ENCODE measurements around the gene SLC2A10. TPM values are rescaled to one million over a fixed set of nuclear protein-coding genes. Genes with fewer than 3 reads are reported as not detected.

Gene SLC2A10
- total RNA-seq, 1 donor from 2014 or later = 19.4 TPM

DNA sequence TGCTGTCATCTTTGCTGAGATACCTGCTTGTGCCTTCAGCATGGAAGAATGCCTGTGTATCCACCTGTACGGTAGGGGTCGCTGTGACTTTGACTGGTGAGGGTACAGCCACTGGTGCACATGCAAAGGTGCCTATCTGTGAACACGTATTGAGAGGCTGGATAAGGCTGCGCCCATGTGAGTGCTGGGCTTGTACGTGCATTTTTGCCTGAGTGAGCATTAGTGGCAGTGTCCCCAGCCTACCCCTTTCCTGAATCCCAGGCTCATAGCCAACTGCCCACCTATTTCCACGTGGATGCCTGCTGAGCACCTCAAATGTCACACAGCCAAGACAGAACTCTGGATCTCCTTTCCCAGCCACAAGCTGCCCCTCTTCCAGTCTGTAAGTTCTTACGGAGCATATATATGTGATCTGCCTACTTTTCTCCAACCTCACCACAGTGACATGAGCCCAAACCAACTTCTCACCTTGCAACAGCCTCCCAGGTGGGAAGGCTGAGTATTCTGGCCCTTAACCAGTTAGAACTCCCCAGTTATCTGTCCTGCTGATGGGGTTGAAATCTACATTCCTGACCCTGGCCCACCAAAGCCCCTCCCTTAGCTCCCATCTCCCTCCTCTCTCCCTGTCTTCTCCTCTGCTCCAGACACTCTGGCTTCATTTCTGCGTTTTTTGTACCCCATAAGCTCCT is 1.1 kb upstream of the SLC2A10 start:
- Mint-ChIP-seq H3K36me3 (ENCODE audit: low read depth, unreplicated experiment) (peaks cover 7% of the 10 kb centered on the region), H3K4me3 (ENCODE audit: unreplicated experiment) (no peak overlapping the region), H3K4me1 (ENCODE audit: unreplicated experiment) (peaks cover 18% of the 10 kb centered on the region), H3K9me3 (ENCODE audit: unreplicated experiment) (no peaks in the 10 kb centered on the region), H3K27ac (ENCODE audit: unreplicated experiment) (no peak overlapping the region), H3K27me3 (ENCODE audit: unreplicated experiment) (peaks cover 3% of the 10 kb centered on the region)
- TF ChIP-seq, protein P1, sequence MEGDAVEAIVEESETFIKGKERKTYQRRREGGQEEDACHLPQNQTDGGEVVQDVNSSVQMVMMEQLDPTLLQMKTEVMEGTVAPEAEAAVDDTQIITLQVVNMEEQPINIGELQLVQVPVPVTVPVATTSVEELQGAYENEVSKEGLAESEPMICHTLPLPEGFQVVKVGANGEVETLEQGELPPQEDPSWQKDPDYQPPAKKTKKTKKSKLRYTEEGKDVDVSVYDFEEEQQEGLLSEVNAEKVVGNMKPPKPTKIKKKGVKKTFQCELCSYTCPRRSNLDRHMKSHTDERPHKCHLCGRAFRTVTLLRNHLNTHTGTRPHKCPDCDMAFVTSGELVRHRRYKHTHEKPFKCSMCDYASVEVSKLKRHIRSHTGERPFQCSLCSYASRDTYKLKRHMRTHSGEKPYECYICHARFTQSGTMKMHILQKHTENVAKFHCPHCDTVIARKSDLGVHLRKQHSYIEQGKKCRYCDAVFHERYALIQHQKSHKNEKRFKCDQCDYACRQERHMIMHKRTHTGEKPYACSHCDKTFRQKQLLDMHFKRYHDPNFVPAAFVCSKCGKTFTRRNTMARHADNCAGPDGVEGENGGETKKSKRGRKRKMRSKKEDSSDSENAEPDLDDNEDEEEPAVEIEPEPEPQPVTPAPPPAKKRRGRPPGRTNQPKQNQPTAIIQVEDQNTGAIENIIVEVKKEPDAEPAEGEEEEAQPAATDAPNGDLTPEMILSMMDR (IDR thresholded peaks at IDR 0.05; ENCODE audit: unreplicated experiment) = peak; percentile 29
- DNase-seq (ENCODE audit: low spot score) = no peak

DNA sequence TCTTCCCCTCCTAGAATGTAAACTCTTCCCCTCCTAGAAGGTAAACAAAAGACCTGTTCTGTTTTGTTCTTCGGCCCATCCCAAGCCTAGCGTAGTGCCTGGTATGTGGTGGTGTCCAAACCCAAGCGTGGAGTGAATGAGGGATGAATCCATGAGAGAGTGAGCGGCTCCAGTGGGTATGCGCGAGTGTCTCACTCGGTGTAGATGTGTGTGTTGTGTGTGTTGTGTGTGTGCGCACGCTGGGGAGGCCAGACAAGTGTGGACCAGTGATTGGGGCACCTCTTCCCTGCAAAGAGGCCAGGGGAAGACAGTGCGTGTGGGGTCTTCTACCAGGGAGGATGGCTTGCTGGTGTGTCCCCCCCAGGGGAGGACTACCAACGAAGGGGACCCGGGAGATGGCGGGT is 392 bp upstream of the SLC2A10 start:
- Mint-ChIP-seq H3K36me3 (ENCODE audit: low read depth, unreplicated experiment) (peaks cover 11% of the 10 kb centered on the region), H3K27me3 (ENCODE audit: unreplicated experiment) (peaks cover 5% of the 10 kb centered on the region), H3K4me1 (ENCODE audit: unreplicated experiment) (peaks cover 25% of the 10 kb centered on the region), H3K9me3 (ENCODE audit: unreplicated experiment) (no peaks in the 10 kb centered on the region), H3K4me3 (ENCODE audit: unreplicated experiment) (peak overlapping the region; percentile 80), H3K27ac (ENCODE audit: unreplicated experiment) (peak overlapping the region; percentile 49)
- TF ChIP-seq, protein P1 (IDR thresholded peaks at IDR 0.05; ENCODE audit: unreplicated experiment) = no peak
- no peak for DNase-seq (ENCODE audit: low spot score)

DNA sequence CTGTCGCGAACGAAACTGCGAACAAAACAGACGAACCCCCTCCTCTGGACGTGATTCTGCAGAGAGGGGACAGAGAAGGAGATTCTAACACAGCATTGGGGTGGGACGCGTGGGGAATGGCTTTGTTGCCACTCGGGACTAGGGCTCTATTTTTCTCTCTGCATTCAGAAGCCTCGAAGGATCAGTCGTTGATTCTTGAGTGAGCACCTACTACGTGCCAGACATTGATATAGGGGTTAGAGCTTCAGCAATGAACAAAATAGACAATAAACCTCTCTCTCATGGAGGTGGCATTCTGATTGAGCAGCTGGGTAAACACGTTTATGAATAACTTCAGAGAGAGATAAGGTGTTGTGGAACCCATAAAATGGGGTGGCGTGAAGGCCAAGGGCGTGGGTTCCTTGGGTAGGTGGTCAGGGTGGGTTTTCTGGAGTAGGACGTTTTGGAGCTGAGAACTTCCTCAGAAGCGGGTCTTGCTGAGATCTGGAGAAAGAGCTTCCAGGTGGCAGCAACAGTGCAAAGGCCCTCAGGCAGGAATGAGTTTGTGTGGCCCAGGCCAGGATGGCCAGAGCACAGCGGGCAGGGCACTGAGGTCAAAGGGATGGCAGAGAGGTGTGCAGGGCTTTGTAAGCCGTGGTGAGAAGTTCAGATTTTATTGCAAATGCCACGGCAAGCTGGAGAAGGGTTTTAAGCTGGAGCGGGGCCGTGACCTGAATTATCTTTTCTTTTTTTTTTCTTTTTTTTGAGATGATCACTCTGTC is 884 bp downstream of the SLC2A10 start:
- no peak for DNase-seq (ENCODE audit: low spot score)
- Mint-ChIP-seq H3K27ac (ENCODE audit: unreplicated experiment) (peak overlapping the region; percentile 53), H3K4me3 (ENCODE audit: unreplicated experiment) (peak overlapping the region; percentile 93), H3K36me3 (ENCODE audit: low read depth, unreplicated experiment) (peaks cover 13% of the 10 kb centered on the region), H3K27me3 (ENCODE audit: unreplicated experiment) (peaks cover 5% of the 10 kb centered on the region), H3K9me3 (ENCODE audit: unreplicated experiment) (no peaks in the 10 kb centered on the region), H3K4me1 (ENCODE audit: unreplicated experiment) (peaks cover 38% of the 10 kb centered on the region)
- TF ChIP-seq, protein P1 (IDR thresholded peaks at IDR 0.05; ENCODE audit: unreplicated experiment) = no peak

DNA sequence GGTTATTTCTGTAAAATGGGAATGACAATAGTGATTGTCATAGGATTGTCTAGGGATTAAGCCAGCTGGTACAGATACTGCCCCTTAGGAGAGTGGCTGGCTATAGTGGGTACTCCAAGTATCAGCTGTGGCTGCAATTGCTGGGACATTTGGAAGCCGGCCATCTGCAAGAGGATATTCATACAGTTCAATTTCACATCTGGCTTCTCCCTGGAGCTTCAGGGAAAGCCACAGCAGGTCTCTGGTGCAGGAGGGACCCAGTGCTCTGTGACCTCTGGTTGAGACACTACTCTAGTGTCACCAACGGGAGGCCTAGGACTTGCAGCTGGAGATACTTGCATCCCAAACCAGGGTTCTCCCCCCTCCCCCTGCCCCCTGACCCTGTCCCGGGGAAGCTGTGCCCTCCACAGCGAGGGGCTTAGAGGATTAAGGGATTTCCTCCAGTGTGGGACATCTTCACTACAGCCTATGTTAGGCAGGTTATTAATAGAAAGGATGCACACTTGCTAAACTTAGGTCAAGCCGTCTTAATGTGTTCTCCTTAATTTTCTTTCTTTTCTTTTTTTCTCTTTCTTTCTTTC is 2.7 kb downstream of the SLC2A10 start:
- Mint-ChIP-seq H3K27me3 (ENCODE audit: unreplicated experiment) (peaks cover 7% of the 10 kb centered on the region), H3K36me3 (ENCODE audit: low read depth, unreplicated experiment) (peaks cover 13% of the 10 kb centered on the region), H3K27ac (ENCODE audit: unreplicated experiment) (no peak overlapping the region), H3K4me3 (ENCODE audit: unreplicated experiment) (no peak overlapping the region), H3K9me3 (ENCODE audit: unreplicated experiment) (no peaks in the 10 kb centered on the region), H3K4me1 (ENCODE audit: unreplicated experiment) (peaks cover 40% of the 10 kb centered on the region)
- TF ChIP-seq, protein P1 (IDR thresholded peaks at IDR 0.05; ENCODE audit: unreplicated experiment) = no peak
- DNase-seq (ENCODE audit: low spot score) = no peak

All from endothelial cell (in vitro differentiated cells).